ENCODE results near the gene EPAS1. TPM values are rescaled to one million over a fixed set of nuclear protein-coding genes. Genes with fewer than 3 reads are reported as not detected.

Gene EPAS1
- total and polyA plus RNA-seq, 2 of the 13 experiments (the other 11 are each of a cell fraction or from before 2014, with no cell fraction given): 47.1 to 182 TPM

- no peak for TF ChIP-seq ZBTB40 (IDR thresholded peaks at IDR 0.05)
- no peak for TF ChIP-seq ZBTB40 (CRISPR knock-in tag; IDR thresholded peaks at IDR 0.05)
- no peak for TF ChIP-seq RAD21 (CRISPR knock-in tag; IDR thresholded peaks at IDR 0.05)
- TF ChIP-seq ELF4 (CRISPR knock-in tag; IDR thresholded peaks at IDR 0.05; ENCODE audit: borderline replicate concordance): no peak
- TF ChIP-seq, protein P1, sequence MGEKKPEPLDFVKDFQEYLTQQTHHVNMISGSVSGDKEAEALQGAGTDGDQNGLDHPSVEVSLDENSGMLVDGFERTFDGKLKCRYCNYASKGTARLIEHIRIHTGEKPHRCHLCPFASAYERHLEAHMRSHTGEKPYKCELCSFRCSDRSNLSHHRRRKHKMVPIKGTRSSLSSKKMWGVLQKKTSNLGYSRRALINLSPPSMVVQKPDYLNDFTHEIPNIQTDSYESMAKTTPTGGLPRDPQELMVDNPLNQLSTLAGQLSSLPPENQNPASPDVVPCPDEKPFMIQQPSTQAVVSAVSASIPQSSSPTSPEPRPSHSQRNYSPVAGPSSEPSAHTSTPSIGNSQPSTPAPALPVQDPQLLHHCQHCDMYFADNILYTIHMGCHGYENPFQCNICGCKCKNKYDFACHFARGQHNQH (CRISPR knock-in tag; IDR thresholded peaks at IDR 0.05): peak; percentile 73; the same call in 1 of the 2 replicates
- no peak for TF ChIP-seq TCF7 (IDR thresholded peaks at IDR 0.05; ENCODE audit: low read depth)
- TF ChIP-seq RFX1 (IDR thresholded peaks at IDR 0.05): no peak
- TF ChIP-seq, protein P2, sequence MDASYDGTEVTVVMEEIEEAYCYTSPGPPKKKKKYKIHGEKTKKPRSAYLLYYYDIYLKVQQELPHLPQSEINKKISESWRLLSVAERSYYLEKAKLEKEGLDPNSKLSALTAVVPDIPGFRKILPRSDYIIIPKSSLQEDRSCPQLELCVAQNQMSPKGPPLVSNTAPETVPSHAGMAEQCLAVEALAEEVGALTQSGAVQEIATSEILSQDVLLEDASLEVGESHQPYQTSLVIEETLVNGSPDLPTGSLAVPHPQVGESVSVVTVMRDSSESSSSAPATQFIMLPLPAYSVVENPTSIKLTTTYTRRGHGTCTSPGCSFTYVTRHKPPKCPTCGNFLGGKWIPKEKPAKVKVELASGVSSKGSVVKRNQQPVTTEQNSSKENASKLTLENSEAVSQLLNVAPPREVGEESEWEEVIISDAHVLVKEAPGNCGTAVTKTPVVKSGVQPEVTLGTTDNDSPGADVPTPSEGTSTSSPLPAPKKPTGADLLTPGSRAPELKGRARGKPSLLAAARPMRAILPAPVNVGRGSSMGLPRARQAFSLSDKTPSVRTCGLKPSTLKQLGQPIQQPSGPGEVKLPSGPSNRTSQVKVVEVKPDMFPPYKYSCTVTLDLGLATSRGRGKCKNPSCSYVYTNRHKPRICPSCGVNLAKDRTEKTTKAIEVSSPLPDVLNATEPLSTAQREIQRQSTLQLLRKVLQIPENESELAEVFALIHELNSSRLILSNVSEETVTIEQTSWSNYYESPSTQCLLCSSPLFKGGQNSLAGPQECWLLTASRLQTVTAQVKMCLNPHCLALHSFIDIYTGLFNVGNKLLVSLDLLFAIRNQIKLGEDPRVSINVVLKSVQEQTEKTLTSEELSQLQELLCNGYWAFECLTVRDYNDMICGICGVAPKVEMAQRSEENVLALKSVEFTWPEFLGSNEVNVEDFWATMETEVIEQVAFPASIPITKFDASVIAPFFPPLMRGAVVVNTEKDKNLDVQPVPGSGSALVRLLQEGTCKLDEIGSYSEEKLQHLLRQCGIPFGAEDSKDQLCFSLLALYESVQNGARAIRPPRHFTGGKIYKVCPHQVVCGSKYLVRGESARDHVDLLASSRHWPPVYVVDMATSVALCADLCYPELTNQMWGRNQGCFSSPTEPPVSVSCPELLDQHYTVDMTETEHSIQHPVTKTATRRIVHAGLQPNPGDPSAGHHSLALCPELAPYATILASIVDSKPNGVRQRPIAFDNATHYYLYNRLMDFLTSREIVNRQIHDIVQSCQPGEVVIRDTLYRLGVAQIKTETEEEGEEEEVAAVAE (CRISPR knock-in tag; IDR thresholded peaks at IDR 0.05; ENCODE audit: borderline replicate concordance): no peak
- TF ChIP-seq NFRKB (IDR thresholded peaks at IDR 0.05): no peak
- no peak for TF ChIP-seq ZFP62 (CRISPR knock-in tag; IDR thresholded peaks at IDR 0.05)
- no peak for TF ChIP-seq ZNF710 (CRISPR knock-in tag; IDR thresholded peaks at IDR 0.05; ENCODE audit: borderline replicate concordance)
Observed at GRCh38 chr2:46299365-46300263, 2.4 kb downstream of the EPAS1 start (continued).
